Activated CD4-positive, CD25-positive, alpha-beta regulatory T cell treated with anti-CD3 and anti-CD28 coated beads, Interleukin-2, amount 50 U/mL, for 72 hours (primary cell): ENCODE results near the gene OPN4.

ENCODE experiments used
- DNase-seq: peaks from one replicate; pipeline ENCODE4 v3.0.0; 2021

Gene OPN4

DNA sequence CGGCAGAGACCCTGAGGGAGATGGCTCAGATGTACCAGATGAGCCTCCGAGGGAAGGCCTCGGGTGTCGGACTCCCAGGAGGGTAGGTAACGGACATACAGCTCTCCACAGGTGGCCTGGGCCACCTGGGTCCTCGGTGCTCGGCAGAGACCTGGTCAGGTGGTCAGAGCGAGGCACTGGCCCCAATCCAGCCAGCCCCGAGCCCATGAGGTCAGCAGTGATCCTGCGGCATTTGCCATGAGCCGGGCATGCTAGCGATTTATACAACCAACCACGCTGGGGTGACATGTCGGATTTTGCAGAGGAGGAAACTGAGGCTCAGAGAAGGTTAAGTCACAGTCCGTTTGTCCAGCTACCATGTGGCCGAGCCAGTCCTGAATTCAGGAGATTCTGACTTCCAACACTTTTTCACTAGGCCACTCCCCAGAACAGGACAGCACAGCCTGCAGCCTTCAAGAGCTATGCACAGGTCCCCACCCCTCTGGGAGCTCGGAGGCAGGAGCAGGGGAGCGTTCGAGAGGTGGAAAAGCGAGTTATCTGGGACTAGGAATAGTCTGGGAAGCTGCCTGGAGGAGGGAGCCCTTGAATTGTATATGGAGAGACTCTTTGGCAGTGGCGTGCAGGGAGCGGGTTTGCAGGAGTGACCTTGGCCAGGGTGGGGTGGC is 27.5 kb downstream of the OPN4 start:
- DNase-seq: no peak

DNA sequence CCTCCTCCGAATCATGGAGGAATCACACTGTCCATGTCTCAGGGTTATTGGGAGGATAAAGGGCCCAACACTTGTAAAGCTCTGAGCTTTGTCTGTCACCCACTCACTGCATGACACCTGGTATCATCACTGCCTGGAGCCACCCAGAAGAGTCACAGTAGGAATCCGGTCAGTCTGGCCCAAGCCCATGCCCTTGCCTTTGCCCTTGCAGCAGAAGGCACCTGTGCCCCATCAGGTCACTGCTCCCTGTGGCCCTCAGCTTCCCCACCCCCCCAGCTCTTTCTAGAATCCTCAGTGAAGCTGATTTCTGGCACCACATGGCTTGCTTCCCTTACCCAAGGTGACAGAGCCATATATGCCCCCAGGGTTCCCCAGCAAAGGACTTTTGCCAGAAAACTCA is 28.3 kb downstream of the OPN4 start:
- no peak for DNase-seq

- no peak for DNase-seq
Observed at GRCh38 chr10:86684331-86685097, 30.2 kb downstream of the OPN4 start.

DNA sequence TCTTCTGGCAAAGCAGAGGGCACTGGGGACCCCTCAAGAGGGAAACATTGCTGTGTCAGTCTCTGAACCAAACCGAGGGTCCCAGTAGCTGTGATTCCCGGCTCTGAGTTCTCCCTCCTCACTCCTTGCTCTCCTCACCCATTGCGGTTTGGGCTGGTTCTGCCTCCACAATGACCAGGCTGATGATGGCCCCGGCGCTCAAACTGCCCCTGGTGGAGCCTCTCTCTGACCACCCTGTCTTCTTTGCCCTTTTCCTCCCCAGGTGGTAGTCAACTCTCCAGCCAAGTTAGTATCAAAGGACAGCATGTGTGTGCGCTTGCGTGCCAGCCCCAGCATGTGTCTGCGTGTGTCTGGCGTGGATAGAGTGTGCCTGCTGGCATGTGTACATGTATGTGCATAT is 31.1 kb downstream of the OPN4 start:
- DNase-seq: no peak

DNA sequence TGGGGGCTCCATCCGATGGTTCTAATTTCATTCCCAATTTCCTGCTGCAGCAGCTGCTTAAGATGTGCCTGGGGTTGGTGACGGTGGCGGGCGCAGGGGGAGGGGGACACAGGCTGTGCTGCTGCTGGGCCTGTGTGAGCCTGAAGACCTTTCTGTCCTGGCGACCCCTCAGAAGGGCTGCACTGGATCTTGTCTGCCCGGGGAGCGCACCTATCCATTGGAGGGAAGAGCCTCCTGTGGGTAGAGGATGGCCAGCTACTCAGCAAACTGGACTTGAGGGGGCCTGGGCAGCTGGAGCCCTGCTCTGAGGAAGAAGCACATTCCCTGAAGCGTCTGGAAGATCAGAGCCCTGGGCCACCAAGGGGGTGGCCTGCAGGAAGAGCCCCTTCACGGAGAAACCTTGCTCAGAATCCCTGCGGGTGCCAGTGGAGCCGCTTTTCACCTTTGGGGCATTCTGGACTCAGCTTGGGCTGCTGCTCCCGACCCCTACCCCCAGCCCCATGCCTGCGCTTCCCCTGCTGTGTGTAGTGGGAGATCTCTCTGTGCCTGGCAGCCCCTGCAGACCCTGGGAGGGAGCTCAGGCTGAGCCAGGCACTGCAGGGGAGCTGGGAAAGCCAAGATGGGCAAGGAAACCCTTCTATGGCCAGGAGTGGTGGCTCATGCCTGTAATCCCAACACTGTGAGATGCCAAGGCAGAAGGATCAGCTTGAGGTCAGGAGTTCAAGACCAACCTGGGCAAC is 31.7 kb downstream of the OPN4 start:
- DNase-seq: no peak

GRCh38 chr10:86686972-86687371 is 32.6 kb downstream of the OPN4 start:
- DNase-seq: no peak

DNA sequence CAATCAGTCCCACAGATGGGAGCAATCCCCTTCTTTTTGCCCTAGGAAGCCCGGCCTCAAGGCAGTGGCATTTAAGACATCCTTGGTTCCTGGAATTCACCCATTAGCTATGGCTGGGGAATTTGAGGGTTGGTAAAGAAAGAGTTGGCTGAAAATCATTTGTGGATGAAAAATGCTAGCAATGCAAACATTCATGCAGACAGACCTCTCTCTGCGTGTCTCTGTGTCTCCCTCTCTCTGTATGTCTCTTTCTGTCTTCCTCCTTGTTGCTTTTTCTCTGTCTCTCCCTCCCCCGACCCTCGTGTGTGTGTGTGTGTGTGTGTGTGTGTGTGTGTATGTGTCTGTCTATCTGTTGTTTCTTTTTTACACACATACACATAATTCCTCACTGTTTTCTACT is 33.4 kb downstream of the OPN4 start:
- DNase-seq: no peak

DNA sequence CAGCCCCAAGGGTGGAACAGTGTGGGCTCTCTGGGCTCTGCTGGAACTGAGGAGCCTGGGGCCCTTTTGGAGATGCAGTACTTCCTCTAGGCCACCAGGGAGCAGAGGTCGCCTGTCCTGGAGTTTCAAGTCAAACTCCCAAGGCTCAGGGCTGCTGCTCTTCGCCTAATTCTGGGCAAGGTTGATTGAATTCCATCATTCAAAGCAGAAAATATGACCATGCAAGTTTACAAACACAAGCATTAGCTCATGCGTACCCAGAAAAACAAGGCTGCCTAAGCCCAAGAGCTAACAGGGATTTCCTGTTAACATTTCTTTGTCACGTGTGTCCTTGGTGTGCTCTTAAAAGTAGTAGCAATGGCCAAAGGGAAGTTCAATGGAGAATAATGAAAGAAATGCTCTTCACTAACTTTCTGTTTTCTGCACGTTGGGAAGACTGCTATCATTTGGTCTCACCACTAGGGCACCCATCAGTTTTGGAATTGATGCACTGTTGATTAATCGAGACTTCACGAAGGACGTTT is 34.1 kb downstream of the OPN4 start:
- DNase-seq: peak; percentile 54

- DNase-seq: no peak
Observed at GRCh38 chr10:86689146-86689545, 34.8 kb downstream of the OPN4 start.

DNA sequence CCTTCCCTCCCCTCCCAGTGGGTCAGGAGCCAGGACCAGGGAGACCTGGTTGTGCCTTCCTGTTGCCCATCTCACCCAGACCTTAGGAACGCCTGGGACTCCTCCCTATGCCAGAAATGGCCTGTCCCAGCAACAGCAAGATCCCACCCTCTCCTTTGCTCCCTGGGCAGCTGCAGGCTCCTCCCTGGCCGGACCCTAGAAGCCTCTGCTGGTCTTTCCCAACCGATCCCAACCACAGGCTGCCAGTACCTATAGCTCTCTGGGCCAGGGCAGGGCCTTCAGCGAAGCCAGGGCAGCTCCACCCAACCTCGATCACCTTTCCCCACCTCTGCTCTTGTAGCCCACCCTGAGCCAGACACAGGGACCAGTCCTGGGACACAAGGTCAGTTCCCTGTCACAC is 35.9 kb downstream of the OPN4 start:
- DNase-seq: no peak

GRCh38 chr10:86690657-86691084 is 36.3 kb downstream of the OPN4 start:
- DNase-seq: no peak

DNA sequence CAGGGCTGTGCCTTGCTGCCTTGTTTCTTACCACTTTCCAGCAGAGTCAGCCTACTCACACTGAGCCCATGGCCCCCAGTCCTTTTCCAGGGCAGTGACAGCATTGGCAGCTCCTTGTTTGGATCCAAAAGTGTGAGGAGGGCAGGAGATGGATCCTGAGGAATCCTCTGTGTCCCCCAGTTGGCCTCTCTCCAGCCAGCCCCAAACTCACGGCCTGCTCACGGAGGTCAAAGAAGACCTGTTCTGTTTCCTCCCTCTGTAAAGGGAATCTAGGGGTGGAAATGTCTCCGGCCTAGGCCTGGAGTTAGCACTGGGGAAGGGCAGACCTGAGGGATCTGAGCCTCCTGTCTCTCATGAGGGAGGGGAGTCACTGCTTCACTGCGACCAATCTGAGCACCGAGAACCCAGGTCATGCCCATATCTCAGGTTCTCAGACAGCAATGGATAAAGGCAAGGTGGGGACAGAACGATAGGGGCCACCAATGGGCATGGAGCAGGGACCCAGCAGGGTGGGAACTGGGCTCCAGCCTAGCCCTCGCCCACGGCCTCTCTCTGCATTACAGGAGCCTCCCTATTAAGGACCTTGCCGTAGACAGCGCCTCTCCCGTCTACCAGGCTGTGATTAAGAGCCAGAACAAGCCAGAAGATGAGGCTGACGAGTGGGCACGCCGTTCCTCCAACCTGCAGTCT is 37.1 kb downstream of the OPN4 start:
- no peak for DNase-seq

DNA sequence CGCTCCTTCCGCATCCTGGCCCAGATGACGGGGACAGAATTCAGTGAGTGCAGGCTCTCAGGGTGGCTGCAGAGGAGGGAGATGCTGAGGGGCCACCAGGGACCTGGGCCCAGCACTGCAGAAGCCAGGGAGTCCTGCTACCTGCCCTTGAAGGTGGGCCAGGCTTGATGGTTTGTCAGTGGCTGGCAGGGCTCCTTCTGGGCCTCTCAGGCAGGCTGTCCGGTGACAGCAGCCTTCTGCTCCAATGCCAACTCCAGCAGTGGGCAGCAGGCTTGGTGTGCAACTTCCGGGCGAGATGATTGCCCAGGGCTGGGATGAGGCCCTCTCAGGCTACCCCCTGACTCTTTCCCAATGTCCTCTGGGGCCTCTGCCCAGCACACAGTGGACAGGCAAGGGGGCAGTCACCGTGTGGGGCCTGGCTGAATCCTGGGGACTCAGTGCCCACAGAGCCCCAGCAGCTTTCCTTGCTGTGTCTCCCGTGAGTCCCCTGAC is 37.7 kb downstream of the OPN4 start:
- DNase-seq: no peak

GRCh38 chr10:86692664-86693063 is 38.3 kb downstream of the OPN4 start:
- DNase-seq: no peak

GRCh38 chr10:86693275-86693674 is 38.9 kb downstream of the OPN4 start:
- DNase-seq: no peak

GRCh38 chr10:86693721-86694369 is 39.5 kb downstream of the OPN4 start:
- no peak for DNase-seq

GRCh38 chr10:86698207-86698940 is 44.0 kb downstream of the OPN4 start:
- DNase-seq: no peak

DNA sequence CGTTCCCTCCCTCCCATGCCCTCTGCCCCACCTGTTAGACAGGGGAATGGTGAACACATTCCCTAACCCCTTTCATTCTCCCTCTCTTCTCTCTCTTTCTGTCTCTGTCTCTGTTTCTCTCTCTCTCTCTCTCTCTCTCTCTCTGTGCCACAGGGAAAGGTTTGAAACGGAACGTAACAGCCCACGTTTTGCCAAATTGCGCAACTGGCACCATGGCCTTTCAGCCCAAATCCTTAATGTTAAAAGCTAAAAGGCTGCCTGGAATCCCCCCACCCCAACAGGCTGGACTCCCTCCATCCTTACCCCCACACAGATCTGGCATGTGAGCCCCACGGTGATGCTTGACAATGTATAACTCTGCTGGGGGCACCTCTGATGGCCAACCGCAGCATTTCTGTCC is 44.8 kb downstream of the OPN4 start:
- DNase-seq: no peak

DNA sequence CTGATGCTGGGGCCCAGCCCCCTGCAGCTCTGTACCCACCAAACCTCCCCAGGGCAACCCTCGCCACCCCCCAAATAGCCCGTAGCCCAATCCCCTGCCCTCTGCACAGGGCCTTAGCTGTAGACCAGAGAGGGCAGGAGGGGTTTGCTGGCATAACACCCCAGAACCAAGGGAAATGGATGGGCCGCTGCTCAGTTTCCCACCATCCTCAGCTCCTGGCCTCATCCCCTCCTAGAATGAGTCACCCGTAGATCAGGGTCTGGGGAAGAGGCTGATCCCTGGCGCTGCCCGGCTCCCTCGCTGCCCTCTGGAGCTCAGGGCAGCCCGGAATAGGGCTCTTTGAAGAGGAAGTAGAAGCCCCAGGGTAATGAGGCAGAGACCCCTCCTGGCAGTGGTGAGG is 45.2 kb downstream of the OPN4 start:
- no peak for DNase-seq

GRCh38 chr10:86699991-86700840 is 45.9 kb downstream of the OPN4 start:
- DNase-seq: no peak
